Hepatocyte (in vitro differentiated cells): Measurements from ENCODE around the gene SCGB1A1.

Source experiments
- CTCF ChIP-seq: fragments of 200-600 bp; sonication (generic); IDR thresholded peaks from 2 replicates; pipeline ENCODE4 v1.5.1; 2016; ENCODE audit warnings: antibody characterized with exemption, mild to moderate bottlenecking; ENCODE audit not compliant: poor library complexity
- EZH2 ChIP-seq: fragments of 200-600 bp; sonication (generic); IDR thresholded peaks from 2 replicates; pipeline ENCODE4 v1.6.1; 2016; ENCODE audit warnings: antibody characterized with exemption, mild to moderate bottlenecking, borderline replicate concordance
- EZH2phosphoT487 ChIP-seq: fragments of 200-600 bp; sonication (generic); IDR thresholded peaks from one replicate; pipeline ENCODE4 v1.6.1; 2018; ENCODE audit warnings: antibody characterized with exemption, mild to moderate bottlenecking, low read depth, moderate library complexity; ENCODE audit not compliant: unreplicated experiment, severe bottlenecking

- no peak for TF ChIP-seq CTCF
- no peak for TF ChIP-seq EZH2phosphoT487
- TF ChIP-seq EZH2 = no peak
Measured at GRCh38 chr11:62370743-62371440, 47.9 kb upstream of the SCGB1A1 start.
